ENCODE data around the gene TMEM52B.
"Not testable (repeated sequence)": the region's sequence is repeated elsewhere in the genome, so short reads cannot be mapped to it uniquely, and the experiment has no call there.

Gene TMEM52B

DNA sequence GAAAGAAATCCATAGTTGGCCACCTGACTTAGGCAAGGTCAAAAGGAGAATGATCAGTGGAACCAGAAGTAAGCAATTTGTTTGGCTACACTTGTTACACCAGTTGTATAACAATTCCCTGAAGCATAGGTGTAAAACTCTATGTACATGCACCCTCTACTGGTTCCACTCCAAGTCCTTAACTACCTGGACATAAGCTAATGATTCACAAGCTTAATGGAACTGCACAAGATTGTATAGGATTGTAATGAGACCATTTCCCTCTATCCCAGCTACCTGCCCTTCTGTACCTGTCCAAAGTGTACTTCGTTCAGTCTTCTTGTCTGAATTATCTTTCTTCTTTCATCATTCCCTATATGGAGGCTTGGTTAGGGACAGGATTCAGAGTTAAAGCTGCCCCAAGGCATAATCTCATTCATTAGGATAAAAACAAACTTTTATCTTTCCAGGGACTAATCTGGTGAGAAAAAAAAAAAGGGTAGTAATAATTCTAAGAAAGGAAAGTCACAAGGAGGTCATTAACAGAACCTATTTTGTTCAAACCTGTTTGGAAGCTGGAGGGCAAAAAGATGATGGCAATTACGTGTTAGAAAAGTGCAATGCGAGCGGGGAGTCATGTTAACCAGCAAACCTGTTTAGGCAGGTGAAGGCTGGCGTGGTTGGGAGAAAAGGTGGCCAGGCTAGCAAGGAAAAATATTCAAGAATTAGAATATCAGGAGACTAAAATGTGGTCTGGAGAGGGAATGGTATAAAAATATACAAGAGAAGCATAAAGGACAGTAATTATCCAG is 2.8 kb upstream of the TMEM52B start:
- ChIA-PET POLR2A (no interaction called here), CTCF (interaction anchor here (0.6 to 1.2 kb wide), 3 partner anchors 20 to 23 kb away, joined by 3 to 4 read pairs (median 3); no protein-coding TSS in a partner anchor)
- H3K4me3 ChIP-seq (ENCODE audit: low read depth, low read length), result no peak overlapping the region
- no peak for DNase-seq (ENCODE audit: low read depth, low spot score)
- TF ChIP-seq, protein P1, sequence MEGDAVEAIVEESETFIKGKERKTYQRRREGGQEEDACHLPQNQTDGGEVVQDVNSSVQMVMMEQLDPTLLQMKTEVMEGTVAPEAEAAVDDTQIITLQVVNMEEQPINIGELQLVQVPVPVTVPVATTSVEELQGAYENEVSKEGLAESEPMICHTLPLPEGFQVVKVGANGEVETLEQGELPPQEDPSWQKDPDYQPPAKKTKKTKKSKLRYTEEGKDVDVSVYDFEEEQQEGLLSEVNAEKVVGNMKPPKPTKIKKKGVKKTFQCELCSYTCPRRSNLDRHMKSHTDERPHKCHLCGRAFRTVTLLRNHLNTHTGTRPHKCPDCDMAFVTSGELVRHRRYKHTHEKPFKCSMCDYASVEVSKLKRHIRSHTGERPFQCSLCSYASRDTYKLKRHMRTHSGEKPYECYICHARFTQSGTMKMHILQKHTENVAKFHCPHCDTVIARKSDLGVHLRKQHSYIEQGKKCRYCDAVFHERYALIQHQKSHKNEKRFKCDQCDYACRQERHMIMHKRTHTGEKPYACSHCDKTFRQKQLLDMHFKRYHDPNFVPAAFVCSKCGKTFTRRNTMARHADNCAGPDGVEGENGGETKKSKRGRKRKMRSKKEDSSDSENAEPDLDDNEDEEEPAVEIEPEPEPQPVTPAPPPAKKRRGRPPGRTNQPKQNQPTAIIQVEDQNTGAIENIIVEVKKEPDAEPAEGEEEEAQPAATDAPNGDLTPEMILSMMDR (IDR thresholded peaks at IDR 0.05; ENCODE audit: insufficient read depth, low read length, missing control alignments), result no peak

DNA sequence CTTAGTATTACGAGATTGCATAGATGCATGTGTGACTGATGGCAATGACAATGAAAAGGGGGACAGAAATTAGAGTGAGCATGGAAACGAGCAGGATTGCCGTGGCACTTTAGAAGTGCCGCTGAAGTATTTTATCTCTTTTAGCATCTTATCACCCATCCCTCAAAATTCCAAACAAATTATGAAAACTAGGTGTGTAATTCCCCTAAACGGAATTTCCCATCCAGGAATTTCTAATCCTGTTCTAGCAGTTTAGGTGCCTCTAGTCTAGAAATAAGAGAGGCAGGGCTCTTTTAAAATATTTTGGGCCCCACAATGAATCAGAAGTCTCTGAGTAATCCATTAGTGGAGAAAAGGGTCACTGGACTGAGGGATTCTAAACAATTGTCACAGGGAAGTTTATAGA is 947 bp downstream of the TMEM52B start:
- ChIA-PET POLR2A (no interaction called here), CTCF (no interaction called here)
- H3K4me3 ChIP-seq (ENCODE audit: low read depth, low read length), result no peak overlapping the region
- TF ChIP-seq, protein P1 (IDR thresholded peaks at IDR 0.05; ENCODE audit: insufficient read depth, low read length, missing control alignments), result no peak
- DNase-seq (ENCODE audit: low read depth, low spot score), result no peak

DNA sequence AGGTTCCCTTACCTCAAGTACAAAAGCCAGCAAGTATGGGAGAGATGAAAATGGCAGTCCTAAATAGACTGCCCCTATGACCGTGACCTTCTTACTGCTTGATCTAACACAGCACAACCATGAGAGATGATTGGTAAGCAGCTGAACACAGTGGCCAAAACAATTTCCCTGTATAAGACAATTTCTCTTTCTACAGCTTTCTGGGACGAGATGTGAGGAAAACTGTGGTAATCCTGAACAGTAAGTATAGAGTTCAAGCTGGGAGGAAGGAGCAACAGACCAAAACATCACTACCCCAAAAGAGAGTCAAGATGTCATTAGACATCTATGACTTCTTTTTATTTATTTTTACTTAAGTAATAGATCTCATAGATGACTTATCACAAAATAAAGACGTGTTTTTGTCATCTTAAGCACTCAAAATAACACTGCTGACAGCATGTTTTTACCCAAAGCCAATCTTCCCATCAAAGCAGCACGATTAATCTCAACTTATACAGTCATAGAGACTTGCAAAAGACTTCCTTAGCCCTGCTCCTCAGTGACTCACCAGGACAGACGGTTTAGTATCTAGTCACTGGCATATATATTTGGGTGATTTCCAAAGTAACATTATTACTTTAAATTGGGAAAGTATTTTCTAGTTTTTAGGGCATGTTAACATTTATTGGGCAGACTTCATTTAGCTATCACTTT is 3.7 kb downstream of the TMEM52B start:
- peak; percentile 84 for DNase-seq (ENCODE audit: low read depth, low spot score)
- POLR2A ChIA-PET, result interaction anchor here (0.5 kb wide), 1 partner anchor 31 kb away, joined by 3 read pairs; no protein-coding TSS in a partner anchor
- TF ChIP-seq, protein P1 (IDR thresholded peaks at IDR 0.05; ENCODE audit: insufficient read depth, low read length, missing control alignments), result no peak
- CTCF ChIA-PET, result interaction anchor here (1.1 to 3.4 kb wide), 2 partner anchors 8 to 30 kb away, joined by 3 to 18 read pairs; no protein-coding TSS in a partner anchor
- H3K4me3 ChIP-seq (ENCODE audit: low read depth, low read length), result no peak overlapping the region

DNA sequence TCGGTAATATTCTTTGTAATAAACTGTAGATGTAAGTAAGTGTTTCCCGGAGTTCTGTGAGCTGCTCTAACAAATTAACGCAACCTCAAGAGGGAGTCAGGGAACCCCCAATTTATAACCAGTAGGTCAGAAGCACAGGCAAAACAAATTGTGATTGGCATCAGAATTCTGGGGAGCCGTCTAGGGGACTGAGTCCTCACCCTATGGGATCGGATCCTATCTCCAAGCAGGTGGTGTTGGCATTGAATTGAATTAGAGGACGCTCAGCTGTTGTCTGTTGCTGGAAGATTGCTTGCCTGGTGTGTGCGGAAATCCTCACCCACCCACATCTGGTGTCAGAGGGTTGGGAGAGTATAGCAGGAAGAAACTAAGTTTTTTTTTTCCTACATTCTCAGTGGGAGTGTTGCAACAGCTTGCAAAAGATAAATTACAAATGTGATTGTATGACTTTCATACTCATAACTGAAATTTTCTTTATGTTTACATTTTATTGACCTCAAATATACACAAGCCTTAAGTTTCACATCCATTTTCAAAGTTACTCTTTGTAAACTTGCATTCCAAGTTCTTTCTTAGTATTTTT is 5.5 kb downstream of the TMEM52B start:
- no peak overlapping the region for H3K4me3 ChIP-seq (ENCODE audit: low read depth, low read length)
- DNase-seq (ENCODE audit: low read depth, low spot score), result peak; percentile 78
- TF ChIP-seq, protein P1 (IDR thresholded peaks at IDR 0.05; ENCODE audit: insufficient read depth, low read length, missing control alignments), result no peak
- POLR2A ChIA-PET, result interaction anchor here (1.1 kb wide), 1 partner anchor 13 kb away, joined by 4 read pairs; the partner anchor contains the start of gene OLR1
- CTCF ChIA-PET, result interaction anchor here (1.0 to 3.4 kb wide), 2 partner anchors 13 to 32 kb away, joined by 3 to 18 read pairs; partner anchors contain the start of gene OLR1

DNA sequence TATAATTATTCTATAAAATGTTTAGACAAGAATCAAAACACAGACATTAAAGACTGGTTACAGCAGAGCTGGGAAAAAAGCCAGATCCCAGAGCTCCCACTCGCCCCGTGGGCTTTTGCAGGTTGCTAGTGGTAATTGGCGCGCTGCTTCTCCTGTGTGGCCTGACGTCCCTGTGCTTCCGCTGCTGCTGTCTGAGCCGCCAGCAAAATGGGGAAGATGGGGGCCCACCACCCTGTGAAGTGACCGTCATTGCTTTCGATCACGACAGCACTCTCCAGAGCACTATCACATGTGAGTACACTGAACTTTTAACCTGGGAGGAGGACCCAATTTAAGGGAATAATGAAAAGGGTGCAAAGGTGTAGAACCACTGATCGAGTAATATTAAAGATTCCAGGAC is 7.5 kb downstream of the TMEM52B start:
- ChIA-PET CTCF (no interaction called here), POLR2A (no interaction called here)
- H3K4me3 ChIP-seq (ENCODE audit: low read depth, low read length), result no peak overlapping the region
- no peak for DNase-seq (ENCODE audit: low read depth, low spot score)
- TF ChIP-seq, protein P1 (IDR thresholded peaks at IDR 0.05; ENCODE audit: insufficient read depth, low read length, missing control alignments), result no peak

DNA sequence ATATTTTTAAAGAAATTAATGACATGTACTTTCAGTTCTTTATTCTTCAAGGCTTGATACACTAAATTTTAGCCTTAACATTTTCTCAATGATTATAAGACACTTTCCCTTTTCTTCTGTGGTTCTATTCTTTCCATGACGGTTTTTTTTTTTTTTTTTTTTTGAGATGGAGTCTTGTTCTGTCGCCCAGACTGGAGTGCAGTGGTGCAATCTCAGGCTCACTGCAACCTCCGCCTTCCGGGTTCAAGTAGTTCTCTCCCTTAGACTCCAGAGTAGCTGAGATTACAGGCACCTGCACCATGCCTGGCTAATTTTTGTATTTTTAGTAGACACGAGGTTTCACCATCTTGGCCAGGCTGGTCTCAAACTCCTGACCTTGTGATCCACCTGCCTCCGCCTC is 8.1 kb downstream of the TMEM52B start:
- H3K4me3 ChIP-seq (ENCODE audit: low read depth, low read length); DNase-seq (ENCODE audit: low read depth, low spot score); POLR2A ChIA-PET: not testable (repeated sequence)
- CTCF ChIA-PET, result interaction anchor here (1.5 kb wide), 2 partner anchors 27 to 34 kb away, joined by 5 to 15 read pairs; no protein-coding TSS in a partner anchor
